ENCODE data around the gene TTC39C. TPM values are rescaled to one million over a fixed set of nuclear protein-coding genes. Genes with fewer than 3 reads are reported as not detected.
"Not testable (repeated sequence)": the region's sequence is repeated elsewhere in the genome, so short reads cannot be mapped to it uniquely, and the experiment has no call there.

Gene TTC39C
- total RNA-seq, 1 experiment from 2014 or later = 16.2 TPM

DNA sequence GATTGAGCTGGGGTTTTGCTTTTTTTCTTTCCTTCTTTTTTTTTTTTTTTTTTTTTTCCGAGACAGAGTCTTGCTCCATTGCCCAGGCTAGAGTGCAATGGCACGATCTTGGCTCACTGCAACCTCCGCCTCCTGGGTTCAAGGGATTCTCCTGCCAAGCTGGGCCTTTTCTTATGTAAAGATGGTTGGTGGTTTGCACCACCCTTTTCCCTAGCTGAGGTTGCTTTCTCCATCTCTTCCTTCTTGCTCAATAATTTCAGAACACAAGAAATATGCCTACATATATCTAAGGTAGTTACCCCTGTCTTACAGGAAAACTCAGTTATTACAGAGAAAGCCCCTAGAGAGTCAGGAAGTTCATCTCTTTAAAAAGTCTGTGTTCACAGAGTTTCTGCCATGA lies 7.0 kb downstream of the TTC39C start:
- no peaks in the 10 kb centered on the region for H3K27me3 ChIP-seq (ENCODE audit: control insufficient read depth, insufficient read depth, low read length)
- peaks cover 11% of the 10 kb centered on the region for H3K36me3 ChIP-seq (replicated peaks; ENCODE audit: control insufficient read depth, insufficient read depth, low read length)
- no peak for DNase-seq
- no peak overlapping the region for H3K4me3 ChIP-seq (ENCODE audit: insufficient read depth, low read depth, low read length)

DNA sequence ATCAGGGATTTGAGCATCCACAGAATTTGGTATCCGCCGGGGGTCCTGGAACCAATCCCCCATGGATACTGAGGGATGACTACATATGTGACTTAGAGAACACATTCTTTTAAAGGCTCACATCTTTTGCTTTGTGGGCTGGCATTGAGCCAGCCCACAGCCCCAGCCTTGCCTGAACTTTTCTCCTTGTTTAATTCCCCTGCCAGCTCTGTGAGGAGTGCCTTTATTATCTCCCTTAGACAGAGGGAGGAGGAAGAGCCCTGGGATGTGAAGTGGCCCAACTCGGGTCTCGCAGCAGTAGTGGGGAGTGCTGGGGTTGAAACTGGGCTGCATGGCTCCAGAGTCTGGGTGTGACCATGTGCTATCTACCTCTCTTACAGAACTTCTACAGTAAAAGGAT lies 7.6 kb downstream of the TTC39C start:
- H3K27me3 ChIP-seq (ENCODE audit: control insufficient read depth, insufficient read depth, low read length) = no peaks in the 10 kb centered on the region
- H3K4me3 ChIP-seq (ENCODE audit: insufficient read depth, low read depth, low read length) = no peak overlapping the region
- H3K36me3 ChIP-seq (replicated peaks; ENCODE audit: control insufficient read depth, insufficient read depth, low read length) = peaks cover 11% of the 10 kb centered on the region
- no peak for DNase-seq

DNA sequence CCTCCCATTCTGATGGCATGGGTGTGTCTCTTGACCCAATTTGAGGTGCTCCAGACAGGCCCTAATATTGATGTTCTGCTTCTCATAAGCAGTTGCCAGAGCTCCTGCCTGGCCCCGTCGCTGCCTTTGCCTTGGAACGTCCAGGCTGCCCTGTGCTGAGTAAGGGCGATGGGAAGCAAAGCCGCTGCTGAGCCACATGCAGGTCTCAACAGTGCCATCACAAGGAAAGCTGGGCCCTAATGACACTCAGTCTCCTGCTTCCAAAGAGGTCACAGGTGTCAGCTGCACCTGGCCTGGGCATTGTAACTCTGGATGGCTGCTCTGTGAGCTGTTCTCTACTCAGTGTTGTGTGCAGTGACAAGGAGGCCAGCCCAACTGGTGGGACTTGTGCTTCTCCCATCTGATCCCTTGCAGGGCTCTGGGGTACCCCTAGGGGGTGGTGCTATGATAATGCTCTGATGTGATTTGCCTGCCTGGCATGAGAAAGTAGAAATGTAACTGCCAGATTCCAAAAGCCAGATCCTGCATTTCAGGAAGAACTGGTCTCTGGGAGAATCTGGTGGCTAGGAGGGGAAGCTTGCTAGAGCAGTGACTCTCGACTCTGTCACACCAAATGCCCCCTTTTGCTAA lies 8.7 kb downstream of the TTC39C start:
- H3K4me3 ChIP-seq (ENCODE audit: insufficient read depth, low read depth, low read length) = no peak overlapping the region
- peak; percentile 60 for DNase-seq
- H3K27me3 ChIP-seq (ENCODE audit: control insufficient read depth, insufficient read depth, low read length) = no peaks in the 10 kb centered on the region
- peaks cover 10% of the 10 kb centered on the region for H3K36me3 ChIP-seq (replicated peaks; ENCODE audit: control insufficient read depth, insufficient read depth, low read length)

DNA sequence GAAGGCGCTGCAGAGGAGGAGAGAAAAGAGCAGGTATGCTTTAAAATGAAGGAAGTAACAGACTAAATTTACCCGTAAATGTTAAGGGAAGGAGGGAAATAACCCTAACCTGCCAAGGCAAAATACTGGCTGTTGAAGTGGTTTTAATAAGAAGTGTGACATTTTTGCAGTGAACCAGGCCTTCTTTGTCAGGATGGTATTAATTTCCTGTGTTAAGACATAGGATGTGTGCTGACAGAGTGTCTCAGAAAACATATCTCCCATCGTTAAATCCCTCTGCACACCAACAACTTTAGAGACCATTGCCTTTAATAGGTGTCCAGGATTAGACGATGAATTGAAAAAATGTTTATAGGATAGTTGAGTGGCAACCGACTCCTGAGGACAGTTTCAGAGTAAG lies 9.9 kb downstream of the TTC39C start:
- DNase-seq = no peak

GRCh38 chr18:24026457-24026856 lies 11.9 kb downstream of the TTC39C start:
- no peak overlapping the region for H3K4me3 ChIP-seq (ENCODE audit: insufficient read depth, low read depth, low read length)
- H3K36me3 ChIP-seq (replicated peaks; ENCODE audit: control insufficient read depth, insufficient read depth, low read length) = peaks cover 9% of the 10 kb centered on the region
- H3K27me3 ChIP-seq (ENCODE audit: control insufficient read depth, insufficient read depth, low read length) = no peaks in the 10 kb centered on the region
- DNase-seq = no peak

More for the DNA sequence above, 9.9 kb downstream of the TTC39C start:
- Histone ChIP-seq H3K4me3 (ENCODE audit: insufficient read depth, low read depth, low read length) (no peak overlapping the region), H3K27me3 (ENCODE audit: control insufficient read depth, insufficient read depth, low read length) (no peaks in the 10 kb centered on the region), H3K36me3 (replicated peaks; ENCODE audit: control insufficient read depth, insufficient read depth, low read length) (peaks cover 9% of the 10 kb centered on the region)

DNA sequence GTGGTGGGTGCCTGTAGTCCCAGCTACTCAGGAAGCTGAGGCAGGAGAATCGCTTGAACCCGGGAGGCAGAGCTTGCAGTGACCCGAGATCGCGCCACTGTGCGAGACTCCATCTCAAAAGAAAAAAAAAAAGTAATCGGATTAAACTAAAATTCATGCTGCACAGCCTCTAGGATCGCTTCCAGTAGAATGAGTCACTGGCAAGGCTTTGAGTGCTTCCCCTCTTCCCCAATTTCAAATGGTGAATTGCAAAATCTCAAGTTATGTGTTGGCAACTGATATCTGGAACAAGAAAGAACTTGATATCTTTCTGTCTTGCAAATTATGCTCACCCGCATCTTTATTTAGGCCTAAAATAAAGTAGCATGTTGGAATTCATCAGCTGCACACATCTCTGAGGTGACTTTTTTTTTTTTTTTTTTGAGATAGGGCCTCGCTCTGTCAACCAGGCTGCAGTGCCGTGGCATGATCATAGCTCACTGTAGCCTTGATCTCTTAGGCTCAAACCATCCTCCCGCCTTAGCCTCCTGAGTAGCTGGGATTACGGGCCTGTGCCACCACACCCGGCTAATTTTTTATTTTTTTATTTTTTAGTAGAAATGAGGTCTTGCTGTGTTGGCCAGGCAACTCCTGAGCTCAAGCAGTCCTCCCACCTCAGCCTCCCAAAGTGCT lies 12.7 kb downstream of the TTC39C start:
- Histone ChIP-seq H3K36me3 (replicated peaks; ENCODE audit: control insufficient read depth, insufficient read depth, low read length) (peaks cover 8% of the 10 kb centered on the region), H3K4me3 (ENCODE audit: insufficient read depth, low read depth, low read length) (no peak overlapping the region), H3K27me3 (ENCODE audit: control insufficient read depth, insufficient read depth, low read length) (no peaks in the 10 kb centered on the region)
- DNase-seq = no peak

DNA sequence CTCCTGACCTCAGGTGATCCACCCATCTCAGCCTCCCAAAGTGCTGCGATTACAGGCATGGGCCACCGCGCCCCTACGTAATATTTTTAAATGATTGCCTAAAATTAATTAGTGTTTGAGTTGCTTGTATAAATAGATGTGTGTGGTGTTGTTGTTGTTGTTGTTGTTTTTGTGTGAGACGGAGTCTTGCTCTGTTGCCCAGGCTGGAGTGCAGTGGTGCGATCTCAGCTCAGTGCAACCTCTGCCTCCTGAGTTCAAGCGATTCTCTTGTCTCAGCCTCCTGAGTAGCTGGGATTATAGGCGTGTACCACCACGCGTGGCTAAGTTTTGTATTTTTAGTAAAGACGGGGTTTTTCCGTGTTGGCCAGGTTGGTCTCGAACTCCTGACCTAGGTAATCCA lies 14.4 kb downstream of the TTC39C start:
- H3K4me3 ChIP-seq (ENCODE audit: insufficient read depth, low read depth, low read length); DNase-seq; H3K27me3 ChIP-seq (ENCODE audit: control insufficient read depth, insufficient read depth, low read length); H3K36me3 ChIP-seq (replicated peaks; ENCODE audit: control insufficient read depth, insufficient read depth, low read length): not testable (repeated sequence)

GRCh38 chr18:24031318-24031717 lies 16.8 kb downstream of the TTC39C start:
- no peak for DNase-seq
- Histone ChIP-seq H3K4me3 (ENCODE audit: insufficient read depth, low read depth, low read length) (no peak overlapping the region), H3K27me3 (ENCODE audit: control insufficient read depth, insufficient read depth, low read length) (no peaks in the 10 kb centered on the region), H3K36me3 (replicated peaks; ENCODE audit: control insufficient read depth, insufficient read depth, low read length) (no peaks in the 10 kb centered on the region)

- Histone ChIP-seq H3K36me3 (replicated peaks; ENCODE audit: control insufficient read depth, insufficient read depth, low read length) (no peaks in the 10 kb centered on the region), H3K4me3 (ENCODE audit: insufficient read depth, low read depth, low read length) (no peak overlapping the region), H3K27me3 (ENCODE audit: control insufficient read depth, insufficient read depth, low read length) (no peaks in the 10 kb centered on the region)
- DNase-seq = no peak
These were observed 17.4 kb downstream of the TTC39C start for GRCh38 chr18:24031916-24032315.

- no peak for DNase-seq
- Histone ChIP-seq H3K27me3 (ENCODE audit: control insufficient read depth, insufficient read depth, low read length) (no peaks in the 10 kb centered on the region), H3K36me3 (replicated peaks; ENCODE audit: control insufficient read depth, insufficient read depth, low read length) (no peaks in the 10 kb centered on the region), H3K4me3 (ENCODE audit: insufficient read depth, low read depth, low read length) (no peak overlapping the region)
These were observed 19.3 kb downstream of the TTC39C start for GRCh38 chr18:24033641-24034412.

DNA sequence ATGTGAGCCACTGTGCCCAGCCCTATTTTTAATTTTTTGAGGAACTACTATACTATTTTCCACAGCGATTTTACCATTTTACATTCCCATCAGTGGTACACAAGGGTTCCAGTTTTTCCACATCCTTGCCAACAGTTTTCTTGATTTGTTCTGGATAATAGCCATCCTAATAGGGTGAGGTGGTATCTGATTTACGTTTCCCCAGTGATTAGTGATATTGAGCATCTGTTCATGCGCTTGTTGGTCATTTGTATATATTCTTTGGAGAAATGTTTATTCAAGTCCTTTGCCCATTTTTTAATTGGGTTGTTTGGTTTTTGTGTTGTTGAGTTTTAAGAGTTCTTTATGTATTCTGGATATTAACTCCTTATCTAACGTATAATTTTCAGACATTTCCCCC lies 20.8 kb downstream of the TTC39C start:
- Histone ChIP-seq H3K27me3 (ENCODE audit: control insufficient read depth, insufficient read depth, low read length) (no peaks in the 10 kb centered on the region), H3K36me3 (replicated peaks; ENCODE audit: control insufficient read depth, insufficient read depth, low read length) (no peaks in the 10 kb centered on the region), H3K4me3 (ENCODE audit: insufficient read depth, low read depth, low read length) (no peak overlapping the region)
- no peak for DNase-seq

DNA sequence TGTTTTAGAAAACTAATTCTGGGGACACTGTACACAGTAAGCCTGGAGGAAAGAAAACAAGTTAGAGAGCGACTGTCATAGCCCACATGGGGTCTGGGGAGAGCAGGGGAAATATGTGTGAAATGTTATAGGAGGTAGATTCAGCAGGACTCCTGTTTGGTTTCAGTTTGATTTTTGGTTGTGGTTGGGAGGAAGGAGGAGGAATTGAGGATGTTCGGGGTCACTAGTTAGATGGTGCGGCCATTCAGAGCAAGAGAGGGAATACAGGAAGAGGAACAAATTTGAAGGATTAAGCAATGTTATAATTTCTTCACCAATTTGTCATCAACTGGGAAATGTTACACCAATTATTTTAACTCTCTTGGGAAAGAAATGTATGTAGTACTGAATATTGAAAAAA lies 25.1 kb downstream of the TTC39C start:
- no peak for DNase-seq
- Histone ChIP-seq H3K4me3 (ENCODE audit: insufficient read depth, low read depth, low read length) (no peak overlapping the region), H3K27me3 (ENCODE audit: control insufficient read depth, insufficient read depth, low read length) (no peaks in the 10 kb centered on the region), H3K36me3 (replicated peaks; ENCODE audit: control insufficient read depth, insufficient read depth, low read length) (no peaks in the 10 kb centered on the region)

GRCh38 chr18:24041691-24042090 lies 27.1 kb downstream of the TTC39C start:
- H3K36me3 ChIP-seq (replicated peaks; ENCODE audit: control insufficient read depth, insufficient read depth, low read length) = no peaks in the 10 kb centered on the region
- H3K27me3 ChIP-seq (ENCODE audit: control insufficient read depth, insufficient read depth, low read length) = no peaks in the 10 kb centered on the region
- DNase-seq = no peak
- no peak overlapping the region for H3K4me3 ChIP-seq (ENCODE audit: insufficient read depth, low read depth, low read length)

GRCh38 chr18:24043403-24043802 lies 28.8 kb downstream of the TTC39C start:
- no peaks in the 10 kb centered on the region for H3K36me3 ChIP-seq (replicated peaks; ENCODE audit: control insufficient read depth, insufficient read depth, low read length)
- no peaks in the 10 kb centered on the region for H3K27me3 ChIP-seq (ENCODE audit: control insufficient read depth, insufficient read depth, low read length)
- H3K4me3 ChIP-seq (ENCODE audit: insufficient read depth, low read depth, low read length) = no peak overlapping the region
- no peak for DNase-seq

DNA sequence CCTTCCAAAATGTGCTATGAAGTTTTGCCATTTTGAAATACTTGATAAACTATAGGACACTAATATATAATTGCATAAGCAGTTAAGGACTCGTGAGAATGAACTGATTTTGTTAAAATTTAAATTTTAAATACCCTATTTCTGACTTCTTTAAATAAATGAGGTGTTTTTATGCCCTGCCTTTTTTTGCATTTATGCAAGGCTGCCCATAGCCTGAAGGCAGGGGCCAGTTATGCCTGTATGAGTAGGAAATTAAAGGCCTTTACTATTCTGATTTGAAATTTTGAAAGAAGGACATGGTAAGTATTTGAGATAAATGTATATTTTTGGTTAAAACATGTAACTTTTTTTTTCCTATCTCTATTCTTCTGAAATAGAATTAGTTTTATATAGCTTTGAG lies 33.7 kb downstream of the TTC39C start:
- Histone ChIP-seq H3K27me3 (ENCODE audit: control insufficient read depth, insufficient read depth, low read length) (no peaks in the 10 kb centered on the region), H3K36me3 (replicated peaks; ENCODE audit: control insufficient read depth, insufficient read depth, low read length) (no peaks in the 10 kb centered on the region), H3K4me3 (ENCODE audit: insufficient read depth, low read depth, low read length) (no peak overlapping the region)
- DNase-seq = no peak
